ENCODE measurements around the gene LRRC23. TPM values are rescaled to one million over a fixed set of nuclear protein-coding genes. Genes with fewer than 3 reads are reported as not detected.

LRRC23 gene
- total and polyA plus RNA-seq, 2 experiments from 2014 or later: 2.4 to 9.1 TPM

DNA sequence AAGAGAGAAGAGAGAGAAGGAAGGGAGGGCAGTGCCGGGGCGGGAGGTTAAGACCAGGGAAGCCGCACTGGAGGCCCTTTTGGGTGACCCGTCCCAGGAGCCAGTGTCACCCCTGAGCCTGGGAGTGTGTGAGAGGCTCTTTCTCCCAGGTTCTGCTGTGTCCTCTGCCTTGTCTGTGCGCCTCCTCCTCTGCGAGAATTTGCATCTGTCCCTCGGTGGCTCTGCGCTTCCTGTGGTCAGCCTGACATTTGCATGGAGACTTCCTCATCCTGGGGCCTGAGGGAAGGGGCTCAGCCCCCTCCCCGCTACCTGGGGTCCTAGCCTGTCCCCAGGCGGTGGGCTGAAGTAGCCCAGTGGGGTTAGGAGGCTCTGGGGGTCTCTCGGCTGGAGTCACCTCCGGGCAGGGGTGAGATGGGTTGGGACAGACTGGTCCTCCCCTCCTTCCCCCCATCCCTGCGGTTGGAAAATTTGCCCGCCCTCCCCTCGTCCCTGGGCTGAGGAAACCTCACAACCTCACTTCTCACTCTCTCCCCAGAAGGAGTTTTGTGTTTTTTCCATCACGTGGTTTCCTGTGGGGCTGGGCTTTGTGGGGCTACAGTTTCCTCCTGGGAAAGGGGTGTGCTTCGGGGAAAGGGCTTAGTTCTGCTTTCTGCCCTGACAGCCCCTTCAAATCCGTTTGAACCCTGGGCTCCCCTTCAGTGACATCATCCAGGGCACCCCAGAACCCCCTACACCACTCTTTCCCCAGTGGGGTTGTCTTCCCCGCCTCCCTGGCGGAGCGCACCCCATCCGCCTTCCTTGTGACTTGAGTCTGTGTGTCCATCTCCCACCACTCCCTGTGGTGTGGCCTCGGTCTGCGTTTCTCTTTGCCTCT is 49.1 kb downstream of the LRRC23 start:
- 0 out of 2 replicates have a peak, but pooled peaks cover 2% of the 10 kb centered on the region for H3F3A ChIP-seq (replicated peaks; ENCODE audit: low read depth)
- H3K27me3 Mint-ChIP-seq (ENCODE audit: insufficient read depth, low read depth, poor library complexity): peaks cover 15% of the 10 kb centered on the region
- peaks cover 30% of the 10 kb centered on the region for H3K4me1 Mint-ChIP-seq
- H3K27me3 ChIP-seq (ENCODE audit: insufficient read depth): no peaks in the 10 kb centered on the region
- H3K27ac Mint-ChIP-seq: peak overlapping the region; percentile 66
- H3K9me3 Mint-ChIP-seq: no peaks in the 10 kb centered on the region
- no peak for DNase-seq (ENCODE audit: low spot score)
- H3K4me2 ChIP-seq: no peak overlapping the region
- TF ChIP-seq JUNB (IDR thresholded peaks at IDR 0.05; ENCODE audit: unreplicated experiment) (no peak), CREB1 (CRISPR knock-in tag; IDR thresholded peaks at IDR 0.05; ENCODE audit: low read depth) (no peak), EZH2phosphoT487 (IDR thresholded peaks at IDR 0.05; ENCODE audit: unreplicated experiment) (no peak), STAT1 (IDR thresholded peaks at IDR 0.05; ENCODE audit: unreplicated experiment) (no peak), ZNF114 (CRISPR knock-in tag; IDR thresholded peaks at IDR 0.05) (no peak), EZH2 (IDR thresholded peaks at IDR 0.05; ENCODE audit: low read depth, unreplicated experiment) (no peak), POLR2AphosphoS5 (IDR thresholded peaks at IDR 0.05; ENCODE audit: low read depth) (no peak)
- TF ChIP-seq, protein P1, sequence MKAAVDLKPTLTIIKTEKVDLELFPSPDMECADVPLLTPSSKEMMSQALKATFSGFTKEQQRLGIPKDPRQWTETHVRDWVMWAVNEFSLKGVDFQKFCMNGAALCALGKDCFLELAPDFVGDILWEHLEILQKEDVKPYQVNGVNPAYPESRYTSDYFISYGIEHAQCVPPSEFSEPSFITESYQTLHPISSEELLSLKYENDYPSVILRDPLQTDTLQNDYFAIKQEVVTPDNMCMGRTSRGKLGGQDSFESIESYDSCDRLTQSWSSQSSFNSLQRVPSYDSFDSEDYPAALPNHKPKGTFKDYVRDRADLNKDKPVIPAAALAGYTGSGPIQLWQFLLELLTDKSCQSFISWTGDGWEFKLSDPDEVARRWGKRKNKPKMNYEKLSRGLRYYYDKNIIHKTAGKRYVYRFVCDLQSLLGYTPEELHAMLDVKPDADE (IDR thresholded peaks at IDR 0.05): no peak
- H3K27ac ChIP-seq (ENCODE audit: low read depth): peak overlapping the region; percentile 50; the same call in 1 of the 2 replicates
- H3K79me2 ChIP-seq (replicated peaks; ENCODE audit: insufficient read depth): no peaks in the 10 kb centered on the region
- H4K20me1 ChIP-seq (replicated peaks; ENCODE audit: insufficient read depth): no peaks in the 10 kb centered on the region
- no peaks in the 10 kb centered on the region for H3K9me2 ChIP-seq (ENCODE audit: insufficient read depth)
- no peak overlapping the region for H2AFZ ChIP-seq
- H3K4me3 Mint-ChIP-seq: peak overlapping the region; percentile 39; the same call in 1 of the 3 replicates
- no peaks in the 10 kb centered on the region for H3K36me3 ChIP-seq (ENCODE audit: insufficient read depth)
- H3K4me1 ChIP-seq (ENCODE audit: insufficient read depth): peaks cover 13% of the 10 kb centered on the region
- H3K36me3 Mint-ChIP-seq (ENCODE audit: low read depth): no peaks in the 10 kb centered on the region; the same call in 2 of the 3 replicates
- no peak; the same call in 1 of the 3 replicates for ATAC-seq
- H3K4me3 ChIP-seq: no peak overlapping the region

- peak overlapping the region; percentile 72; the same call in 1 of the 2 replicates for H3K27ac Mint-ChIP-seq
- Histone ChIP-seq H3K4me2 (no peak overlapping the region), H3K36me3 (ENCODE audit: insufficient read depth) (no peaks in the 10 kb centered on the region), H3K27me3 (ENCODE audit: insufficient read depth) (no peaks in the 10 kb centered on the region), H2AFZ (no peak overlapping the region), H3K27ac (ENCODE audit: low read depth) (no peak overlapping the region), H3F3A (replicated peaks; ENCODE audit: low read depth) (no peaks in the 10 kb centered on the region), H3K9me2 (ENCODE audit: insufficient read depth) (no peaks in the 10 kb centered on the region), H3K79me2 (replicated peaks; ENCODE audit: insufficient read depth) (no peaks in the 10 kb centered on the region), H4K20me1 (replicated peaks; ENCODE audit: insufficient read depth) (no peaks in the 10 kb centered on the region), H3K4me1 (ENCODE audit: insufficient read depth) (peaks cover 13% of the 10 kb centered on the region), H3K4me3 (no peak overlapping the region)
- H3K36me3 Mint-ChIP-seq (ENCODE audit: low read depth): no peaks in the 10 kb centered on the region; the same call in 2 of the 3 replicates
- DNase-seq (ENCODE audit: low spot score) (no peak), ATAC-seq (no peak)
- H3K27me3 Mint-ChIP-seq (ENCODE audit: insufficient read depth, low read depth, poor library complexity): peaks cover 15% of the 10 kb centered on the region
- TF ChIP-seq STAT1 (IDR thresholded peaks at IDR 0.05; ENCODE audit: unreplicated experiment): no peak
- TF ChIP-seq REST (IDR thresholded peaks at IDR 0.05; ENCODE audit: unreplicated experiment): no peak
- TF ChIP-seq EZH2 (IDR thresholded peaks at IDR 0.05; ENCODE audit: low read depth, unreplicated experiment): no peak
- no peak for TF ChIP-seq CREB1 (CRISPR knock-in tag; IDR thresholded peaks at IDR 0.05; ENCODE audit: low read depth)
- peaks cover 34% of the 10 kb centered on the region for H3K4me1 Mint-ChIP-seq
- no peaks in the 10 kb centered on the region for H3K9me3 Mint-ChIP-seq
- H3K4me3 Mint-ChIP-seq: peak overlapping the region; percentile 39; the same call in 1 of the 3 replicates
Measured at GRCh38 chr12:6954316-6955107, 49.9 kb downstream of the LRRC23 start.

Measured in GM23338 (cell line).